Sigmoid colon (tissue), 7 donors: ENCODE measurements around the gene TSHZ1. TPM values are rescaled to one million over a fixed set of nuclear protein-coding genes. Genes with fewer than 3 reads are reported as not detected.

Experiments
- DNase-seq: peaks from one replicate; pipeline ENCODE4 v3.0.0-alpha.2; 2019
- H3K27ac ChIP-seq, 4 donors: fragments of 200-600 bp; sonication (generic); one replicate each; pipeline ENCODE4 v1.5.1; 2016 to 2019; ENCODE audit warnings: mild to moderate bottlenecking in 1 of 4
- H3K27me3 ChIP-seq, 3 donors: fragments of 200-600 bp; sonication (generic); one replicate each; pipeline ENCODE4 v1.5.1; 2019; ENCODE audit warnings: mild to moderate bottlenecking in 1 of 3
- H3K36me3 ChIP-seq, 4 donors: fragments of 200-600 bp; sonication (generic); one replicate each; pipeline ENCODE4 v1.5.1; 2016 to 2019
- H3K4me1 ChIP-seq, 4 donors: fragments of 200-600 bp; sonication (generic); one replicate each; pipeline ENCODE4 v1.5.1; 2017 to 2019
- H3K4me3 ChIP-seq, 4 donors: fragments of 200-600 bp; sonication (generic); one replicate each; pipeline ENCODE4 v1.5.1; 2017 to 2019; ENCODE audit warnings: mild to moderate bottlenecking in 2 of 4, moderate library complexity in 1 of 4
- H3K9me3 ChIP-seq, 4 donors: fragments of 200-600 bp in 3 of 4; sonication (generic) in 3 of 4; one replicate each; pipeline versions ENCODE4 v1.5.1 to v1.6.1; 2013 to 2019
- CTCF ChIP-seq, 4 experiments: fragments of 450-650 bp in 3 of 4; fragments of 200-600 bp in 1 of 4; IDR thresholded peaks; one replicate each; pipeline ENCODE4 v1.5.1; 2016 to 2019; ENCODE audit warnings: antibody characterized with exemption in 4 of 4, mild to moderate bottlenecking in 3 of 4, moderate library complexity in 2 of 4
- EP300 ChIP-seq, 4 donors: sonication (generic); formaldehyde crosslinking; IDR thresholded peaks; one replicate each; pipeline ENCODE4 v1.6.1; 2017; ENCODE audit warnings: antibody characterized with exemption in 4 of 4
- POLR2A ChIP-seq, 2 donors: fragments of 450-650 bp; IDR thresholded peaks; one replicate each; pipeline ENCODE4 v1.6.1; 2016; ENCODE audit warnings: antibody characterized with exemption in 2 of 2, mild to moderate bottlenecking in 2 of 2, moderate library complexity in 2 of 2
- POLR2AphosphoS5 ChIP-seq, 4 donors: sonication (generic); formaldehyde crosslinking; IDR thresholded peaks; one replicate each; pipeline ENCODE4 v1.6.1; 2017; ENCODE audit warnings: antibody characterized with exemption in 4 of 4
- WGBS, 2 donors: extraction: QIAGEN DNeasy Blood & Tissue Kit; methylation state at CpG; one replicate each; pipeline ENCODE4 v1.1.7; 2013; 5-methylcytosine and 5-hydroxymethylcytosine counted together
- intact Hi-C: fragments of 100-400 bp; cut with DNase I; formaldehyde crosslinking; loops from one replicate; pipeline ENCODE4 v1.15.1; 2023
- polyA plus RNA-seq, 3 donors: library from polyadenylated mRNA; stranded (reverse); fragments of 200-250 nt; gene quantifications; one replicate each; pipeline ENCODE4 v1.2.3, GENCODE V29; 2013
- total RNA-seq, 4 donors: library from RNA; depleted of rRNA; stranded (reverse); fragments of >200 nt; gene quantifications; one replicate each; pipeline ENCODE4 v1.1.0, GENCODE V29; 2016
- donor health status: healthy with polysubstance abuse.
- donor health status: Bipolar disorder and iron deficiency.
- donor health status: healthy.

The TSHZ1 gene
- total and polyA plus RNA-seq, 7 donors, result 7.8 to 29.4 (median 23.0) TPM

- no peaks in the 10 kb centered on the region for H3K27me3 ChIP-seq
- DNase-seq, result no peak
- H3K9me3 ChIP-seq, result no peaks in the 10 kb centered on the region
- H3K36me3 ChIP-seq, result no peaks in the 10 kb centered on the region
- no peak overlapping the region for H3K27ac ChIP-seq
- intact Hi-C loops, result no loop called here
- TF ChIP-seq CTCF (IDR thresholded peaks at IDR 0.05), result no peak
- no peak for TF ChIP-seq POLR2A (IDR thresholded peaks at IDR 0.05)
- TF ChIP-seq EP300 (IDR thresholded peaks at IDR 0.05), result no peak
- no peak for TF ChIP-seq POLR2AphosphoS5 (IDR thresholded peaks at IDR 0.05)
- WGBS, 2 donors, result 74 to 84% methylated on average over 16 of the region's 16 CpGs
- no peak overlapping the region for H3K4me3 ChIP-seq
- H3K4me1 ChIP-seq, result peaks cover 0 to 48% (median 18%) of the 10 kb centered on the region in 4 donors
These were observed 66.4 kb downstream of the TSHZ1 start for GRCh38 chr18:75276818-75277609.

- intact Hi-C loops, result no loop called here
- H3K36me3 ChIP-seq, result no peaks in the 10 kb centered on the region
These were observed 67.0 kb downstream of the TSHZ1 start for GRCh38 chr18:75277610-75277928.

GRCh38 chr18:75279381-75279780, 68.8 kb downstream of the TSHZ1 start:
- WGBS, 2 donors, result 94 to 96% methylated on average over 5 of the region's 5 CpGs
- H3K4me3 ChIP-seq, result no peak overlapping the region
- H3K9me3 ChIP-seq, result no peaks in the 10 kb centered on the region
- intact Hi-C loops, result no loop called here
- H3K36me3 ChIP-seq, result no peaks in the 10 kb centered on the region
- no peak for TF ChIP-seq EP300 (IDR thresholded peaks at IDR 0.05)
- TF ChIP-seq POLR2A (IDR thresholded peaks at IDR 0.05), result no peak
- no peak for TF ChIP-seq POLR2AphosphoS5 (IDR thresholded peaks at IDR 0.05)
- no peak for TF ChIP-seq CTCF (IDR thresholded peaks at IDR 0.05)
- H3K27me3 ChIP-seq, result no peaks in the 10 kb centered on the region
- H3K4me1 ChIP-seq, result peaks cover 0 to 36% (median 15%) of the 10 kb centered on the region in 4 donors
- H3K27ac ChIP-seq, result no peak overlapping the region
- no peak for DNase-seq

More at GRCh38 chr18:75277610-75277928, 67.0 kb downstream of the TSHZ1 start:
- peaks cover 0 to 43% (median 18%) of the 10 kb centered on the region in 4 donors for H3K4me1 ChIP-seq
- no peak overlapping the region for H3K27ac ChIP-seq
- H3K9me3 ChIP-seq, result no peaks in the 10 kb centered on the region
- 97% methylated on average over 4 of the region's 4 CpGs for WGBS, 2 donors
- no peak for DNase-seq
- H3K4me3 ChIP-seq, result no peak overlapping the region
- H3K27me3 ChIP-seq, result no peaks in the 10 kb centered on the region
- TF ChIP-seq POLR2AphosphoS5 (IDR thresholded peaks at IDR 0.05) (no peak), POLR2A (IDR thresholded peaks at IDR 0.05) (no peak), CTCF (IDR thresholded peaks at IDR 0.05) (no peak), EP300 (IDR thresholded peaks at IDR 0.05) (no peak)

- Histone ChIP-seq H3K27me3 (no peaks in the 10 kb centered on the region), H3K4me1 (peaks cover 0 to 33% (median 15%) of the 10 kb centered on the region in 4 donors), H3K4me3 (no peak overlapping the region), H3K9me3 (no peaks in the 10 kb centered on the region), H3K27ac (peak overlapping the region in 1 of 4 donors; percentile 38), H3K36me3 (peaks cover 0 to 5% (median 3%) of the 10 kb centered on the region in 4 donors)
- DNase-seq, result no peak
- WGBS, 2 donors, result 55 to 79% methylated on average over 20 of the region's 20 CpGs
- intact Hi-C loops, result no loop called here
- no peak for TF ChIP-seq EP300 (IDR thresholded peaks at IDR 0.05)
- no peak for TF ChIP-seq CTCF (IDR thresholded peaks at IDR 0.05)
- TF ChIP-seq POLR2A (IDR thresholded peaks at IDR 0.05), result no peak
- no peak for TF ChIP-seq POLR2AphosphoS5 (IDR thresholded peaks at IDR 0.05)
These were observed 70.1 kb downstream of the TSHZ1 start for GRCh38 chr18:75280427-75281280.
